Activated naive CD8-positive, alpha-beta T cell treated with anti-CD3 and anti-CD28 coated beads, Interleukin-2, amount 10 ng/mL, durations not matched to agents 7 days and 5 days (primary cell): ENCODE measurements around the gene COL23A1. TPM values are rescaled to one million over a fixed set of nuclear protein-coding genes. Genes with fewer than 3 reads are reported as not detected.
A peak's percentile ranks its signal among the peaks of the same experiment; 100 is the strongest.

Source experiments
- ATAC-seq: fragments of 150-1000 bp; cut with Tn5 transposase; one replicate; pipeline ENCODE4 v1.10.0; 2021; ENCODE audit warnings: low read depth, moderate library complexity
- POLR2A ChIA-PET: fragments of 350-600 bp; sonication (Branson Sonifier 250); formaldehyde crosslinking; loops from one replicate; lab custom pipeline; 2021; ENCODE audit warnings: antibody characterized with exemption; lab: Charles Lee
- DNase-seq: peaks from one replicate; pipeline ENCODE4 v3.0.0; 2021
- H3K27ac Mint-ChIP-seq: one replicate; pipeline ENCODE4 v1.8.0; 2022; ENCODE audit warnings: mild to moderate bottlenecking, mixed read lengths
- H3K27me3 Mint-ChIP-seq: one replicate; pipeline ENCODE4 v1.8.0; 2022; ENCODE audit warnings: mild to moderate bottlenecking, moderate library complexity, mixed read lengths
- H3K36me3 Mint-ChIP-seq: one replicate; pipeline ENCODE4 v1.8.0; 2021; ENCODE audit warnings: mild to moderate bottlenecking, mixed read lengths
- H3K4me1 Mint-ChIP-seq: one replicate; pipeline ENCODE4 v1.8.0; 2021; ENCODE audit warnings: mixed read lengths
- H3K4me3 Mint-ChIP-seq: one replicate; pipeline ENCODE4 v1.8.0; 2022; ENCODE audit warnings: mild to moderate bottlenecking, moderate library complexity, mixed read lengths
- H3K9me3 Mint-ChIP-seq: one replicate; pipeline ENCODE4 v1.8.0; 2021; ENCODE audit warnings: mixed read lengths
- total RNA-seq, 2 experiments: library from RNA; stranded (reverse); gene quantifications; one replicate each; pipeline ENCODE4 v1.2.3, GENCODE V29; 2021

COL23A1 gene
- total RNA-seq, 2 experiments from 2014 or later = 0.60 to 0.83 TPM

DNA sequence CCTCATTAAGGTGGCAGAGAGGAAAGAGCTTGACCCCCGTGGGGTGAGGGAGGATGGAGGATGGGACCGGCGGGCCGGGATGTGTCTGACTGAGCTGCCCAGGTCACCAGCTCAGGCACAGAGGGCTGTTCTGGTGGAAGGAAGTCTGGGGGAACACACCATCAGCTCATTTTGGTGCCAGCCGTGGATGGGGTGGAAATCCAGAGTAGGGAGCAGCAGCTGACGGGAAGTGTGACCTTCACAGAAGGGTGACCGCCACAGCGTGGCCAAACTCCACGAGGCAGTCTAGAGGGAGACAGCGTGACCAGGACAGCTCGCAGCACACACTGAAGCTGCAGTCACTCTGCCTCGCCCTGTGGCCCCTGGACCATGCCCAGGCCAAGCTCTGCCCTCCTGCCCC is 312.3 kb downstream of the COL23A1 start:
- Mint-ChIP-seq H3K9me3 (peaks cover 6% of the 10 kb centered on the region), H3K27me3 (peaks cover 4% of the 10 kb centered on the region), H3K4me3 (no peak overlapping the region), H3K4me1 (peaks cover 9% of the 10 kb centered on the region), H3K36me3 (peaks cover 5% of the 10 kb centered on the region), H3K27ac (peak overlapping the region; percentile 25)
- POLR2A ChIA-PET = interaction anchor here (0.6 to 1.7 kb wide), 2 partner anchors 27 to 63 kb away, joined by 3 read pairs; no protein-coding TSS in a partner anchor
- no peak for DNase-seq
- ATAC-seq = no peak

DNA sequence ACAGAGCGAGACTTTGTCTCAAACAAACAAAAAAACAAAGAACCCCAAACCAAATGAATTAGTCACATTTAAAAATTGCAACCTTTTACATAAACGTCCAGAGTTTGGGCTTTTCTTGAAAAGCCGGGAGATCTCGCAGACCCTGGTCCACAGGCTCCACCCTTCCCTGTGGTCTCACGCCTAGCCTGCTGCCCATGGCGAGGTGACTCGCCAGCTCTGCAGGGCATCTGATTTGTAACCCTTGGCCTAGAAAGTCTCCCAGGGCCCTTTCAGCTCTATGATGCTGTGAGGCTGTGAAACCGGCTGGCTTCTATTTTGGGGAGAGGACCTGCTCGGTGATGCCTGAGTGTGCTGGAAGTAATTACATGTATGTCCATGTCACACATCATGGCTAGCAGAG is 312.8 kb downstream of the COL23A1 start:
- Mint-ChIP-seq H3K4me1 (peaks cover 9% of the 10 kb centered on the region), H3K9me3 (peaks cover 6% of the 10 kb centered on the region), H3K36me3 (peaks cover 5% of the 10 kb centered on the region), H3K4me3 (no peak overlapping the region), H3K27ac (peak overlapping the region; percentile 25), H3K27me3 (peaks cover 4% of the 10 kb centered on the region)
- no peak for ATAC-seq
- POLR2A ChIA-PET = interaction anchor here (1.7 kb wide), 1 partner anchor 27 kb away, joined by 3 read pairs; no protein-coding TSS in a partner anchor
- DNase-seq = no peak

DNA sequence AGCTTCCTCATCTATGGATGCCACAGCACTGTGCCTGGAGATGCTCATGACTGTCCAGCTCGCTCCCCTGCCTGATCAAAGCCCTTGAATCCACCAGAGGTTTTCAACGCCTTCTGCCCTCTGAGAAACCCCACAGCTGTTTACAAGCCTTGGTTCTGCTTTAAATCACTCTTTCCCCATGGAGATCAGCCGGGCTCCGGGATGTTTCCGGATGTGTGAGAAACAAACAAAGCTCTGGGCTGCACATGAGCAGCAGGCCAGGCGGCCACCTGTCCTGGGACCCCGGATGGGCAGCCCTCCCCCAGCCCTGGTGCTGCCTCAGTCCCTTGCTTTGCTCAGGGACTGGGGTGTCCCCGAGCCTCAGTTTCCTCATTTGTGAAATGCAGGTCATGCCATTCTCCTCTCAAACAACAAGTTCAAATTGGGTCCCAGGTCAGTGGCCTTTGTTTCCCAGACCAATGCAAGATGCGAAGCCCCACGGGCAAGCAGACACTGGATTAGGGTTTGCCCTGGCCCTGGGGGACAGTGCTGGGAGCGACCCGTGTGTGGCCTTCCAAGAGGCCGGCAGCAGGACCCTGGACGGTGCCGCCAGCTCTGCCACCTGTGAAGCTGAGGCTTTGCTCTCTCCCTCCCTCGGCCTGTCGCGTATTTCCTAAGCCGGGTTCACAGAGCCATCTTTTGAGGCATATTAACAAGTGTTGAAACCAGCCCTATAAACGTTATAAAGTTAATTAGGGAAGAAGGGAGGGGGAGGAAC is 315.2 kb downstream of the COL23A1 start:
- Mint-ChIP-seq H3K27me3 (no peaks in the 10 kb centered on the region), H3K4me1 (peaks cover 8% of the 10 kb centered on the region), H3K27ac (no peak overlapping the region), H3K36me3 (peaks cover 5% of the 10 kb centered on the region), H3K4me3 (no peak overlapping the region), H3K9me3 (peaks cover 6% of the 10 kb centered on the region)
- POLR2A ChIA-PET = no interaction called here
- DNase-seq (no peak), ATAC-seq (no peak)

DNA sequence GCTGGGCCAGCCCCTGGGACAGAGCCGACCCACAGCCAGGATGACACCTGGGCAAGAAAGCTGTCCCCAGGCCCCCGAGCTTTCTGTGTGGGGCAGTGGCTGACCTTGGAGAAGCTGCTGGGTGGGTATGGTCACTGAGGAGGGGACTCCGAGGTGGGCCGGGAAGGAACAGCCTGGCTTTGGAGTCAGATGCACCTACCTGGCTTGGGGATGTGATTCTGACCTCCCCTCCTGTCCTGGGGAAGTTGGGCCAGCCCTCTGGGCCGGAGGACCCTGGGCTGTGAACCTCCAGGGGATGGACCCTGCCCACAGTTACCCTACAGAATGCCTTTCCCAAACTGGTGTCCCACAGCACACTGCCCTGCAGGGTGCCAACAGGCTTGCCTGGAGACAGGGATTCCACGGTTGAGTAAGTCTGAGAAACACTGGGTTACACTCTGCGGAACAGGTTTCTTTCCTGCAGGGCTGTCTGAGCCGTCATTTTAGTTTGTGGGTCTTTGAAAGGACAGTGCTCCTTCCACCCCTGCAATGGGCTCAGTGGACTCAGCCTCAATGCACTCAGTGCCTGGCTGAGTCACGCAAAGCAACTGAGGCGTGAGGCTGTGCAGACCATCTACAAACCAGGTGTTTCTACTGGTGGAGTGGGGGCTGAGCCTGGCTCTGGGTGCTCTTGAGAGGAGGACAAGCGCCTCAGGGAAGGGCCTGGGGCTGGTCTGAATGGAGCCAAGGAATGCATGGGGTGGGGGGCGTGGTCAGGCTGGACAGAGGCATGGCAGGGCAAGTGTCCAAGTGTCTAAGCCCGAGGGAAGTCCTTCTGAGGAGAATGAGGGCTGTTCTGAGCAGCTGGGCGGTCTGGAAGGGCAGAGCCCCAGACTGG is 316.3 kb downstream of the COL23A1 start:
- no peak overlapping the region for H3K27ac Mint-ChIP-seq
- peaks cover 2% of the 10 kb centered on the region for H3K27me3 Mint-ChIP-seq
- ATAC-seq = no peak
- H3K9me3 Mint-ChIP-seq = peaks cover 8% of the 10 kb centered on the region
- H3K4me1 Mint-ChIP-seq = peaks cover 2% of the 10 kb centered on the region
- POLR2A ChIA-PET = no interaction called here
- no peak overlapping the region for H3K4me3 Mint-ChIP-seq
- H3K36me3 Mint-ChIP-seq = peaks cover 5% of the 10 kb centered on the region
- DNase-seq = no peak

DNA sequence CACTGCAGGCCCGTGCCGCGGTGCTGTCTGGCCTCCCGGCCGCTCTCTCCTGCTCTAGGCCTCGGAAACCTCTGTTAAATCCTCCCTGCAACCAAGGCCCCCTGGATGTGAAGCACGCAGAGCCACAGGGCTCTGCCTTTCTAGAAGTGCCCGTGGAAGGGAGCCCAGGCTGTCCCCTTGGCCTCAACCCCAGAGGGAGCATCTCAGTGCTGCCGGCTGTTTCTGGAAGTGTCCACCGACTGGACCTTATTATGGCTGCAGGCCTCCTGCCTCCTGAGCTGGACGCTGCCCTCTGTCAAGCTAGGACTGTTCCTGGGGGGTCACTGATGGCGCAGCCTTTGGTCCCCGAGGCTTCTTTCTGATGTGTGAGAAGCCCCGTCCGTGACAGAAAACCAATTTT is 317.2 kb downstream of the COL23A1 start:
- H3K27ac Mint-ChIP-seq = no peak overlapping the region
- peaks cover 2% of the 10 kb centered on the region for H3K27me3 Mint-ChIP-seq
- no peak for ATAC-seq

DNA sequence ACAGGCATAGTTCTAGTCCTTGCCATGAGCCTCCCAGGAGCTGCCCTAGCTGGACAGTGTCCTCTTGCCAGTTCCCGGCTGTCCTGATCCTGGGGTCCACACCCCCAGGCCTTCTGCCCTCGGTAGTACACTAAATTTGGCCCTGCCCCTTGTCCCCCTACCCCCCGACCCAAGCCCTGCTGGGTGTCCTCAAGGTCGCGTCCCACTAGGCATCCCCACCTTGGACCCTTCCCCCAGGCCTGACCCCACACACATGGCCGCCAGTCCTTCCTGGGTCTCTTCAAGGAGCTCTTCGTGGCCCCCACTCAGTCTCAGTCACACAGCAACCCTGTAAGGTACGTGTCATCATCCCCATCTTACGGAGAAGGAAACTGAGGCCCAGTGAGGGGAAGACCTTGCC is 317.6 kb downstream of the COL23A1 start:
- POLR2A ChIA-PET = no interaction called here
- H3K9me3 Mint-ChIP-seq = peaks cover 8% of the 10 kb centered on the region
- no peak overlapping the region for H3K27ac Mint-ChIP-seq

More for the DNA sequence above, 317.2 kb downstream of the COL23A1 start:
- POLR2A ChIA-PET = no interaction called here
- no peak for DNase-seq
- Mint-ChIP-seq H3K9me3 (peaks cover 8% of the 10 kb centered on the region), H3K4me1 (peaks cover 2% of the 10 kb centered on the region), H3K36me3 (peaks cover 5% of the 10 kb centered on the region), H3K4me3 (no peak overlapping the region)

DNA sequence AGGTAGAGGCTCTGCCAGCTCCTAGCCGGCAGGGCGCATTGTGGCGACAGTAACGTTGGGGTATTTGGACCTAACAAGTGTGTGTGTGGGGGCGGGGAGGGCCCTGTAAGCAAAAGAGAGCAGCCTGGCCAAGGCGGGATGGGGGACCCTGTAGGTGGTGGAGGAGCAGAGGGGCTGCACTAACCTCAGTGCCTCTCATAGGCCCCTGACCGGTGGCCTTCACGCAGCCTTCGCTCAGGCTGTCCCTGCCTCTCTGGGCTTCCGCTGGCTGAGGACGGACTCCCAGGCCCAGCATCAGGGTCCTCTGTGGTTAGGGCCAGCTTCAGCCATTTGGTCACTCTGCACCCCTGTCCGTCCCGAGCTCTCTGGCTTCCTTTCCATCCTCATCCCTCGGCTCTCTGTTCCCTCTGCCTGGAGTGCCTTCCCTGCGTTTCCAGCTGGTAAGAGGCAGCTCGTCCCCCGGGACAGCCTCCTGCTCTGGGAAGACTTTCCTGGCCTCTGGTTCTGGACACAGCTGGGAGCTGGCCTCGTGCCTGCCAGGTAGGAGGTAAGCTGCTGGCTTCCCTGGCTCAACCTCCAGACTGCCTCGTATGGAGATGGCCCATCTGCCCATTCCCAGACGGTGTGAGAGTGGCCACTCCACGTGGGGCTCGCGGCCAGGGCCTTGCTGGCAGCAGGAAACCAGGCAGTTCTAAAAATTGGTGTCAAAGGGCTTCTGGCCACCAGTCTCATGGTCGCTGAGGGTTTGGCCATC is 318.3 kb downstream of the COL23A1 start:
- peaks cover 8% of the 10 kb centered on the region for H3K9me3 Mint-ChIP-seq
- DNase-seq (no peak), ATAC-seq (no peak)
- peaks cover 5% of the 10 kb centered on the region for H3K36me3 Mint-ChIP-seq
- no peak overlapping the region for H3K4me3 Mint-ChIP-seq
- peaks cover 2% of the 10 kb centered on the region for H3K27me3 Mint-ChIP-seq
- no peaks in the 10 kb centered on the region for H3K4me1 Mint-ChIP-seq
- POLR2A ChIA-PET = interaction anchor here (0.6 to 1.2 kb wide), 2 partner anchors 67 to 315 kb away, joined by 3 read pairs; partner anchors contain the start of gene HNRNPAB
- no peak overlapping the region for H3K27ac Mint-ChIP-seq

More for the DNA sequence above, 317.6 kb downstream of the COL23A1 start:
- no peaks in the 10 kb centered on the region for H3K4me1 Mint-ChIP-seq
- DNase-seq = no peak
- H3K36me3 Mint-ChIP-seq = peaks cover 5% of the 10 kb centered on the region
- H3K27me3 Mint-ChIP-seq = peaks cover 2% of the 10 kb centered on the region
- no peak for ATAC-seq
- no peak overlapping the region for H3K4me3 Mint-ChIP-seq

DNA sequence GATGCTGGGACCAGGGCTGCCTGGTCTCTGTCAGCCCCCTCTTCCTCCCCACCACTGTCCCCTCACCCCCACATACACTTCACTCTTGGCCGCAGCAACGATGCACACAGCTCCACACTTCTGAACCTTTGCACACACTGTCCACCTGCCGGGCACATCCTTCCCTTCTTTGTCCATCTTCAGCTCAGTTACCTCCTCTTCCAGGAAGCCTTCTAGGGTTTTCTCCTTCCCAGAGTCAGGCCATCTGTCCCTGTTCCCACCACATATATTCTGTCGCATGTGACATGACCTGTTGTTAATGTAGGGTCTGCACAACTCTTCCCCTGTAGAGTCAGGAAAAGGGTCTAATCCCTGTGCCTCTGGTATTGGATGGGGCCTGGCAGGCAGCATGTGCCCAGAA is 319.0 kb downstream of the COL23A1 start:
- no peak overlapping the region for H3K27ac Mint-ChIP-seq
- peaks cover 2% of the 10 kb centered on the region for H3K27me3 Mint-ChIP-seq
- no peak for ATAC-seq
- H3K9me3 Mint-ChIP-seq = peaks cover 8% of the 10 kb centered on the region
- peaks cover under 1% of the 10 kb centered on the region for H3K4me1 Mint-ChIP-seq
- POLR2A ChIA-PET = interaction anchor here (0.6 to 1.2 kb wide), 2 partner anchors 67 to 316 kb away, joined by 3 read pairs; partner anchors contain the start of gene HNRNPAB
- DNase-seq = no peak
- no peak overlapping the region for H3K4me3 Mint-ChIP-seq
- peaks cover 5% of the 10 kb centered on the region for H3K36me3 Mint-ChIP-seq

DNA sequence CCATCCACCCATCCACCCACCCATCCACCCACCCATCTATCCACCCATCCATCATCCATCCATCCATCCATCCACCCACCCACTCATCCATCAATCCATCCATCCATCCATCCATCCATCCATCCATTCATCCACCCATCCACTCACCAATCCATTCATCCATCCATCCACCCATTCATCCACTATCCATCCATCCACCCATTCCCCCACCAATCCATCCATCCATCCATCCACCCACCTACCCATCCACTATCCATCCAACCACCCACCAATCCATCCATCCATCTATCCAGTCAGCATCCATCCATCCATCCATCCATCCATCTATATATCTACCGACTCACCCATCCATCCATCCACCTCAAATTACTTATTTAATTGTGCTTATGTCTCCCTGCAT is 320.7 kb downstream of the COL23A1 start:
- POLR2A ChIA-PET = no interaction called here
- peaks cover 6% of the 10 kb centered on the region for H3K4me1 Mint-ChIP-seq
- peaks cover 2% of the 10 kb centered on the region for H3K27me3 Mint-ChIP-seq
- no peak for ATAC-seq
- H3K9me3 Mint-ChIP-seq = peaks cover 3% of the 10 kb centered on the region
- H3K36me3 Mint-ChIP-seq = no peaks in the 10 kb centered on the region
- no peak for DNase-seq
- H3K4me3 Mint-ChIP-seq = no peak overlapping the region
- H3K27ac Mint-ChIP-seq = no peak overlapping the region

DNA sequence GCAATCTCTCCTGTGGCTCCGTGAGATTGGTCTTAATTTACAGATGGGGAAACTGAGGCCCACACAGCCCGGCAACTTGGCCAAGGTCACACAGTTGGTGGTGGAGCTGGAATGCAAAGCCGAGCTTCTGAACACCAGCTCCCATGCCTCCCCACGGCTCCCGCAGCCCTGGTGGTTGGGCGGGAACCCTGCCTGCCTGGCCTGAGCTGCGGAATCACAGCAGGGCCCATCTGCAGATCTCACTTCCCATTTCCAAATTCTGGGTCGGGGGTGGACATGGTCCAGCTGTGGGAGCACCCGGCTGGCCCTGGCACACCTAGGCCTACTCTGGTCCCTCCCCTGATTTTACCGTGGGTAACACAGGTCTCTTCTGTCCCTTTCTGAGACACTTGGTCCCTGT is 322.3 kb downstream of the COL23A1 start:
- Mint-ChIP-seq H3K27ac (no peak overlapping the region), H3K9me3 (peaks cover 6% of the 10 kb centered on the region), H3K4me1 (peaks cover 6% of the 10 kb centered on the region), H3K4me3 (no peak overlapping the region), H3K27me3 (peaks cover 2% of the 10 kb centered on the region), H3K36me3 (no peaks in the 10 kb centered on the region)
- POLR2A ChIA-PET = no interaction called here
- DNase-seq = no peak
- ATAC-seq = no peak

DNA sequence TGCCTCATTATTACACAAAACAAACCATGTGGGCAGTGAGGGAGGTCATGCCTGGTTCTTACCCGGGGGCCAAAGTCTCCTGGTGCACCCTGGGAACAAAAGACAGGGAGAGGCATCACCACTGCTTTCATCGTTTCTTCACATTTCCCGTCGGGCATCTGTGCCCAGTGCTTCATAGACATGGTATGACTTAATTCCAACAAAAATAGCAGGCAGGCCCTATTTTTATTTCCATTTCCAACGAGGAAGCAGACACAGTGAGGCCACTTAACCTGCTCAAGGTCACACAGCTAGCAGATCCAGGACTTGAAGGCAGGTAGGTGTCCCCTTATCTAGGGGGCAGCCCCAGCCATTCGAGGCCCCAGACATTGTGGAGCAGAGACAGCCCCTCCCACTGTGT is 322.9 kb downstream of the COL23A1 start:
- no peaks in the 10 kb centered on the region for H3K36me3 Mint-ChIP-seq
- ATAC-seq (no peak), DNase-seq (no peak)
- POLR2A ChIA-PET = no interaction called here
- H3K27ac Mint-ChIP-seq = no peak overlapping the region
- peaks cover 2% of the 10 kb centered on the region for H3K27me3 Mint-ChIP-seq
- peaks cover 6% of the 10 kb centered on the region for H3K9me3 Mint-ChIP-seq
- no peak overlapping the region for H3K4me3 Mint-ChIP-seq
- H3K4me1 Mint-ChIP-seq = peaks cover 6% of the 10 kb centered on the region

DNA sequence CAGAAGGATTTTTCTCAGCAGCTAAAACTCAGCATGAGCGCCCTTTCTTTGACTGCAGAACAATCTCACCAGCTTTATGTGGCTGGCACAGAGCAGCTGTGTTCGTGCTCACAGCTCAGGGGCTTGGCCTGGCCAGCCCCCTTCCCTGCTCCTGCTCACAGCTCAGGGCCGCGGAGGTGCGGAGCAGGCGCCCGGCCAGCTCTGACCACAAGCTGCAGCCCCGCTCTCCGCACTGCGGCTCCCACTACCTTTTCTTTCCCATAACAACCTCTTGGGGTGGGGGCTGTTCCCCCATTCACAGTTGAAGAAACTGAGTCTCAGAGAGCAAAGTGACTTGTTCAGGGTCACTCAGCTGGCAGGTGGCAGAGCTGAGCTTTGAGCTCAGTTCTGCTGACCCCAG is 323.6 kb downstream of the COL23A1 start:
- Mint-ChIP-seq H3K27me3 (peaks cover 2% of the 10 kb centered on the region), H3K4me1 (peaks cover 8% of the 10 kb centered on the region), H3K4me3 (no peak overlapping the region), H3K9me3 (peaks cover 6% of the 10 kb centered on the region), H3K27ac (no peak overlapping the region), H3K36me3 (no peaks in the 10 kb centered on the region)
- POLR2A ChIA-PET = no interaction called here
- ATAC-seq = no peak
- DNase-seq = no peak

DNA sequence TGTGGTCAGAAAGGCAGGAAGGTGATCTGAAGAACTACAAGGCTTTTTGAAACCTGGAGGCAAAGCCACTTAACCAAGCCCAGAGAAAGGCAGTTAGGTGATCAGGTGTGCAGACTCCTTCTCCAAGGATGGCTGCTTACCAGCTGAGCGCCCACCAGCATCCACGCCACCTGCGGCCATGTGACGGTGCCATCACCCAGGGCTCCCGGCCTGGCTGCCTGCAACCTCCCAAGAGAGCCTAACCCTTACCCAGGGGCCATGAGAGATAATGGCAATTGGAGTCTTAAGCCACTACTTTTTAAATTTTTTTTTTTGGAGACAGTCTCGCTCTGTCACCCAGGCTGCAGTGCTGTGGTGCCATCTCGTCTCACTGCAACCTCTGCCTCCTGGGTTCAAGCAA is 324.4 kb downstream of the COL23A1 start:
- H3K4me1 Mint-ChIP-seq = peaks cover 12% of the 10 kb centered on the region

More for the DNA sequence above, 324.4 kb downstream of the COL23A1 start:
- Mint-ChIP-seq H3K27ac (no peak overlapping the region), H3K27me3 (peaks cover 2% of the 10 kb centered on the region), H3K9me3 (peaks cover 6% of the 10 kb centered on the region), H3K36me3 (no peaks in the 10 kb centered on the region), H3K4me3 (no peak overlapping the region)
- DNase-seq (no peak), ATAC-seq (no peak)
- POLR2A ChIA-PET = no interaction called here
